K562 (cell line): ENCODE measurements around the gene OR52W1. TPM values are rescaled to one million over a fixed set of nuclear protein-coding genes. Genes with fewer than 3 reads are reported as not detected.

ENCODE experiments used
- BCOR ChIP-seq: fragments of 450-650 bp; IDR thresholded peaks from 2 replicates; pipeline ENCODE4 v1.6.1; 2016
- BRD9 ChIP-seq: fragments of 450-650 bp; IDR thresholded peaks from 2 replicates; pipeline ENCODE4 v1.6.1; 2018; ENCODE audit warnings: low read depth; ENCODE audit not compliant: partially characterized antibody
- CC2D1A ChIP-seq: fragments of 450-650 bp; IDR thresholded peaks from 2 replicates; pipeline ENCODE4 v1.6.1; 2017; ENCODE audit warnings: mild to moderate bottlenecking
- EHMT2 ChIP-seq: fragments of 450-650 bp; IDR thresholded peaks from 2 replicates; pipeline ENCODE4 v1.6.1; 2018; ENCODE audit warnings: antibody characterized with exemption
- ELF4 ChIP-seq: fragments of 450-650 bp; formaldehyde crosslinking; IDR thresholded peaks from 2 replicates; pipeline ENCODE4 v1.4.0; 2022; ENCODE audit warnings: missing genetic modification characterization
- EP400 ChIP-seq: fragments of 450-650 bp; IDR thresholded peaks from 2 replicates; pipeline ENCODE4 v1.6.1; 2017; ENCODE audit warnings: antibody characterized with exemption, mild to moderate bottlenecking, moderate library complexity
- FOSL1 ChIP-seq: fragments of 200-800 bp; sonication (Bioruptor generic); conservative IDR thresholded peaks from 2 replicates; pipeline ENCODE4 v1.6.1; 2016; ENCODE audit warnings: missing genetic modification characterization, missing compliant biosample characterization
- HDGF ChIP-seq: fragments of 450-650 bp; IDR thresholded peaks from 2 replicates; pipeline ENCODE4 v1.6.1; 2016
- HLTF ChIP-seq: fragments of 450-650 bp; IDR thresholded peaks from 2 replicates; pipeline ENCODE4 v1.6.1; 2016
- MTA2 ChIP-seq: fragments of 450-650 bp; IDR thresholded peaks from 2 replicates; pipeline ENCODE4 v1.6.1; 2016; ENCODE audit warnings: low read depth
- MYC ChIP-seq, 2 experiments: fragments of 250-450 bp in 1 of 2; sonication (Bioruptor Pico) in 1 of 2; IDR thresholded peaks; 2 replicates each; pipeline versions ENCODE4 v1.5.1 to v1.6.1; 2012 to 2021; ENCODE audit warnings: low read depth in 2 of 2, borderline replicate concordance in 1 of 2, improper control_type of control experiment in 1 of 2, low read length in 1 of 2, mild to moderate bottlenecking in 1 of 2, moderate library complexity in 1 of 2
- OTX1 ChIP-seq: fragments of 450-650 bp; formaldehyde crosslinking; IDR thresholded peaks from 2 replicates; pipeline ENCODE4 v1.4.0; 2022; ENCODE audit warnings: mild to moderate bottlenecking
- PHF21A ChIP-seq: fragments of 450-650 bp; IDR thresholded peaks from 2 replicates; pipeline ENCODE4 v1.6.1; 2017; ENCODE audit warnings: low read depth, borderline replicate concordance
- ZKSCAN8 ChIP-seq: fragments of 200-800 bp; sonication (Bioruptor generic); IDR thresholded peaks from 2 replicates; pipeline ENCODE4 v1.6.1; 2016; ENCODE audit warnings: missing genetic modification characterization, missing compliant biosample characterization
- polyA plus RNA-seq, 8 experiments: library from polyadenylated mRNA; depleted of rRNA in 4 of 8; stranded (reverse) in 5 of 8; unstranded in 3 of 8; fragments of >200 nt; fragmentation: Nextera tagmentation in 2 of 8; fragmentation: Illumina TruSeq in 1 of 8; extraction: Ambion mirVana in 2 of 8; extraction: Trizol in 1 of 8; gene quantifications; 2 replicates each; pipeline versions ENCODE4 v1.2.1 to v1.2.3, GENCODE V29; 2011 to 2014; ENCODE audit warnings: inconsistent platforms in 1 of 8, missing spikeins in 1 of 8
- total RNA-seq, 7 experiments: library from RNA; depleted of rRNA in 6 of 7; stranded (reverse); fragments of >200 nt in 6 of 7; fragmentation: Illumina TruSeq in 2 of 7; extraction: Trizol in 2 of 7; gene quantifications; 2 replicates each; pipeline versions ENCODE4 v1.2.1 to v1.2.3, GENCODE V29; 2011 to 2021; ENCODE audit warnings: low replicate concordance in 1 of 7
- TF ChIP-seq, protein P1 (sequence below): fragments of 450-650 bp; IDR thresholded peaks from 2 replicates; pipeline ENCODE4 v1.7.0; 2016; ENCODE audit warnings: borderline replicate concordance
- TF ChIP-seq, protein P2 (sequence below): sonication (generic); formaldehyde crosslinking; IDR thresholded peaks from 2 replicates; pipeline ENCODE4 v1.8.0; 2022; ENCODE audit warnings: mild to moderate bottlenecking, low read depth, missing genetic modification reagents
- TF ChIP-seq, protein P3 (sequence below): fragments of 250-450 bp; sonication (Bioruptor Pico); IDR thresholded peaks from 2 replicates; pipeline ENCODE4 v1.9.0; 2021; ENCODE audit warnings: mild to moderate bottlenecking, inconsistent platforms
- TF ChIP-seq, protein P4 (sequence below): fragments of 450-650 bp; IDR thresholded peaks from 2 replicates; pipeline ENCODE4 v1.6.1; 2017; ENCODE audit warnings: antibody characterized with exemption

Gene OR52W1
- total and polyA plus RNA-seq, 9 of the 15 experiments (the other 6 are each of a cell fraction or from before 2014, with no cell fraction given): not detected

DNA sequence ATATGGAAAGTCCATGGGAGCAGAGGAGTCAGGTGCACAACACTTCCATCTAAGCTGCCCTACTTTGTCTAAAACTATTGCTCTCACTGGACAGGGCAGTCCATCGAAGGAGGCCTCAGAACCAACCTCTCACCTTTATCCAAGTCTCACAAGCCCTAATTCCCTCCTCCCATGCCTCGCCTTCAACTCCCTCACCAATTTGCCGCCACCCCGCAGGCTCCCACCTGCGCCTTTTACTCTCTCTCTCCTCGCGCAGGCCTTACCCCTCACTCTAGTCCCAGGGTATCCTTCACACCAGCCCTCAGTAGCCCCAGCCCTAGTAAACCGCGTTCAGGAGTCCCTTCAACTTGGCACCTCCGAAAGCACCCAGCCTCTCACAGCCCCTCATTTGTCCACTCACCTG is 35.0 kb downstream of the OR52W1 start (continued):
- TF ChIP-seq, protein P1, sequence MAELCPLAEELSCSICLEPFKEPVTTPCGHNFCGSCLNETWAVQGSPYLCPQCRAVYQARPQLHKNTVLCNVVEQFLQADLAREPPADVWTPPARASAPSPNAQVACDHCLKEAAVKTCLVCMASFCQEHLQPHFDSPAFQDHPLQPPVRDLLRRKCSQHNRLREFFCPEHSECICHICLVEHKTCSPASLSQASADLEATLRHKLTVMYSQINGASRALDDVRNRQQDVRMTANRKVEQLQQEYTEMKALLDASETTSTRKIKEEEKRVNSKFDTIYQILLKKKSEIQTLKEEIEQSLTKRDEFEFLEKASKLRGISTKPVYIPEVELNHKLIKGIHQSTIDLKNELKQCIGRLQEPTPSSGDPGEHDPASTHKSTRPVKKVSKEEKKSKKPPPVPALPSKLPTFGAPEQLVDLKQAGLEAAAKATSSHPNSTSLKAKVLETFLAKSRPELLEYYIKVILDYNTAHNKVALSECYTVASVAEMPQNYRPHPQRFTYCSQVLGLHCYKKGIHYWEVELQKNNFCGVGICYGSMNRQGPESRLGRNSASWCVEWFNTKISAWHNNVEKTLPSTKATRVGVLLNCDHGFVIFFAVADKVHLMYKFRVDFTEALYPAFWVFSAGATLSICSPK: 0 out of 2 replicates have a peak, but pooled peaks have one; percentile 28
- TF ChIP-seq BRD9 (no peak), CC2D1A (0 out of 2 replicates have a peak, but pooled peaks have one; percentile 38), MTA2 (peak; percentile 6; the same call in 1 of the 2 replicates), OTX1 (peak; percentile 89; the same call in 1 of the 2 replicates), HDGF (0 out of 2 replicates have a peak, but pooled peaks have one; percentile 19), EP400 (0 out of 2 replicates have a peak, but pooled peaks have one; percentile 40), HLTF (peak; percentile 85; the same call in 1 of the 2 replicates), ZKSCAN8 (CRISPR knock-in tag) (no peak), ELF4 (CRISPR knock-in tag) (peak; percentile 81; the same call in 1 of the 2 replicates), FOSL1 (no peak), MYC (IDR thresholded peaks at IDR 0.05; ENCODE audit: low read depth, low read length) (no peak), MYC (CRISPR knock-in tag; IDR thresholded peaks at IDR 0.05; ENCODE audit: borderline replicate concordance, low read depth) (0 out of 2 replicates have a peak, but pooled peaks have one; percentile 56), BCOR (0 out of 2 replicates have a peak, but pooled peaks have one; percentile 21), PHF21A (0 out of 2 replicates have a peak, but pooled peaks have one; percentile 20), EHMT2 (peak; percentile 52; the same call in 1 of the 2 replicates)
- TF ChIP-seq, protein P2, sequence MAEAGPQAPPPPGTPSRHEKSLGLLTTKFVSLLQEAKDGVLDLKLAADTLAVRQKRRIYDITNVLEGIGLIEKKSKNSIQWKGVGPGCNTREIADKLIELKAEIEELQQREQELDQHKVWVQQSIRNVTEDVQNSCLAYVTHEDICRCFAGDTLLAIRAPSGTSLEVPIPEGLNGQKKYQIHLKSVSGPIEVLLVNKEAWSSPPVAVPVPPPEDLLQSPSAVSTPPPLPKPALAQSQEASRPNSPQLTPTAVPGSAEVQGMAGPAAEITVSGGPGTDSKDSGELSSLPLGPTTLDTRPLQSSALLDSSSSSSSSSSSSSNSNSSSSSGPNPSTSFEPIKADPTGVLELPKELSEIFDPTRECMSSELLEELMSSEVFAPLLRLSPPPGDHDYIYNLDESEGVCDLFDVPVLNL (CRISPR knock-in tag): peak; percentile 73; the same call in 1 of the 2 replicates
- TF ChIP-seq, protein P3, sequence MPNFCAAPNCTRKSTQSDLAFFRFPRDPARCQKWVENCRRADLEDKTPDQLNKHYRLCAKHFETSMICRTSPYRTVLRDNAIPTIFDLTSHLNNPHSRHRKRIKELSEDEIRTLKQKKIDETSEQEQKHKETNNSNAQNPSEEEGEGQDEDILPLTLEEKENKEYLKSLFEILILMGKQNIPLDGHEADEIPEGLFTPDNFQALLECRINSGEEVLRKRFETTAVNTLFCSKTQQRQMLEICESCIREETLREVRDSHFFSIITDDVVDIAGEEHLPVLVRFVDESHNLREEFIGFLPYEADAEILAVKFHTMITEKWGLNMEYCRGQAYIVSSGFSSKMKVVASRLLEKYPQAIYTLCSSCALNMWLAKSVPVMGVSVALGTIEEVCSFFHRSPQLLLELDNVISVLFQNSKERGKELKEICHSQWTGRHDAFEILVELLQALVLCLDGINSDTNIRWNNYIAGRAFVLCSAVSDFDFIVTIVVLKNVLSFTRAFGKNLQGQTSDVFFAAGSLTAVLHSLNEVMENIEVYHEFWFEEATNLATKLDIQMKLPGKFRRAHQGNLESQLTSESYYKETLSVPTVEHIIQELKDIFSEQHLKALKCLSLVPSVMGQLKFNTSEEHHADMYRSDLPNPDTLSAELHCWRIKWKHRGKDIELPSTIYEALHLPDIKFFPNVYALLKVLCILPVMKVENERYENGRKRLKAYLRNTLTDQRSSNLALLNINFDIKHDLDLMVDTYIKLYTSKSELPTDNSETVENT (CRISPR knock-in tag): peak; percentile 9; the same call in 1 of the 2 replicates
- TF ChIP-seq, protein P4, sequence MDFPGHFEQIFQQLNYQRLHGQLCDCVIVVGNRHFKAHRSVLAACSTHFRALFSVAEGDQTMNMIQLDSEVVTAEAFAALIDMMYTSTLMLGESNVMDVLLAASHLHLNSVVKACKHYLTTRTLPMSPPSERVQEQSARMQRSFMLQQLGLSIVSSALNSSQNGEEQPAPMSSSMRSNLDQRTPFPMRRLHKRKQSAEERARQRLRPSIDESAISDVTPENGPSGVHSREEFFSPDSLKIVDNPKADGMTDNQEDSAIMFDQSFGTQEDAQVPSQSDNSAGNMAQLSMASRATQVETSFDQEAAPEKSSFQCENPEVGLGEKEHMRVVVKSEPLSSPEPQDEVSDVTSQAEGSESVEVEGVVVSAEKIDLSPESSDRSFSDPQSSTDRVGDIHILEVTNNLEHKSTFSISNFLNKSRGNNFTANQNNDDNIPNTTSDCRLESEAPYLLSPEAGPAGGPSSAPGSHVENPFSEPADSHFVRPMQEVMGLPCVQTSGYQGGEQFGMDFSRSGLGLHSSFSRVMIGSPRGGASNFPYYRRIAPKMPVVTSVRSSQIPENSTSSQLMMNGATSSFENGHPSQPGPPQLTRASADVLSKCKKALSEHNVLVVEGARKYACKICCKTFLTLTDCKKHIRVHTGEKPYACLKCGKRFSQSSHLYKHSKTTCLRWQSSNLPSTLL: peak; percentile 43; the same call in 1 of the 2 replicates
